Measurements from ENCODE around the gene RPL22.

The RPL22 gene

GRCh38 chr1:6150006-6150938 lies 49.1 kb downstream of the RPL22 start:
- no peak for DNase-seq

DNA sequence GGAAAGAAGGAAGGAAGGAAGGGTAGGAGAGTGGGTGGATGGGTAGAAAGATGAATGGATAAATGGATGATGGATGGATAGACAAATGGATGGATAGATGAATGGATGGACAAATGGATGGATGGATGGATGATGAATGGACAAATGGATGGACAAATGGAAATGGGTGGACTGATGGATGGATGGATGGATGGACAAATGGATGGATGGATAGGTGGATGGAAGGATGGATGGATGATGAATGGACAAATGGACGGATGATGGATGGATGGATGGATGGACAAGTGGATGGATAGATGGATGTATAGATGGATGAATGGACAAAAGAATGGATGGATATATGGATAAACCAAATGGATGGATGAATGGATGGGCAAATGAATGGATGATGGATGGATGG lies 49.8 kb downstream of the RPL22 start:
- no peak for DNase-seq

- no peak for DNase-seq
These were observed 50.7 kb downstream of the RPL22 start for GRCh38 chr1:6148497-6149241.

GRCh38 chr1:6145864-6146410 lies 53.5 kb downstream of the RPL22 start:
- DNase-seq, result no peak

GRCh38 chr1:6145396-6145750 lies 54.0 kb downstream of the RPL22 start:
- no peak for DNase-seq

DNA sequence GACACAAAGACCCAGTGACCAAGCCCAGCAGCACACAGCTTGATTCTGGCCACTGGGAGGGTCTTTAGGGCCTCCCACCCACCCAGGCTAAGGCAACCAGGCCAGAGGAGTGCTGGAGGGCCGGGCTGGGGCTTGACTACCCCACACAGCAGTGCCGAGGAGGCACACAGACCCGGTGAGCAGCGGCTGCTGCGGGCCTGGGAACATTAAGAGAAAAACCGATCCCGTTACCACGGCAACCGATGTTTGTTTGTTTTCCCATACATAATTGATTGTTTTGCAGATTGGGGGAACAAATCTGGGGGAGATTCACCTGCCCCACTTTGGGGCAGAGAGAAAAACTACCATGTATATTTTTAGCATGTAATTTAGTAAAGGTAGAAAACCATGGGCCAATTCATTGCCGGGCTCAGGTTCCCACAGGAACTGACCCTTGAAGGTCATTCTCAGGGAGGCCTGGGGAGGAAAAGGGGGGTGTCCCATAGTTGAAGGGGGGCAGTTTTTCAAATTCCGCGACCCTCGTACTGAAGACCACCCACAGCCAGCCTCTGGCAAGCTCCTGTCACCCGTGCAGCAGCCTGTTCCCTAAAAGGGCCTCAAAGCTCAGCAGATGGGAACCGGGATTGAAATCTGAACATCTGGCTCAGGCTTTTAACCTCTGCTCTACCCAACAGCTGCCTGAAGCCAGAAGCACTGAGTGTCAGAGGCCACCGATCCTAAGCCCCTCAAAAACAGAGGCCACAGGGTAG lies 54.6 kb downstream of the RPL22 start:
- no peak for DNase-seq

GRCh38 chr1:6144175-6144574 lies 55.2 kb downstream of the RPL22 start:
- no peak for DNase-seq

DNA sequence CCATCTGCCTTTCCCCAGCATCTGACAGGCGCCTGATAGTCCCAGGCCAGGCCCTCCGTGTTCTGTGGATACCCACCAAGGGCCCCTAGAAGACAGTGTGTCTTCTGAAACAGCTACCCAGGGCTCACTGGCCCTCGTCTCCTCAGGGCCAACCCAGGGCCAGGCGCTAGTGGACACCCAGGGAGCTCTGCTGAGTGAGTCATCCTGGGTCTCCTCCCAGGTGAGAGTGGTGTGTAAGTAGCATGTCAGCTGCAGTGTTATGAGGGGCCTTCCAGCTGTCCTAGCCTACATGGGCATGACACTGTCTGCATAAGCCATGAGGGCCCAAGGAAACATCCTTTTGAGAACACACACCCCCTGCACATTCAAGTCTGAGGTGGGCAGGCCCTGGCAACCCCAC lies 56.0 kb downstream of the RPL22 start:
- no peak for DNase-seq

GRCh38 chr1:6142734-6143133 lies 56.7 kb downstream of the RPL22 start:
- DNase-seq, result no peak

DNA sequence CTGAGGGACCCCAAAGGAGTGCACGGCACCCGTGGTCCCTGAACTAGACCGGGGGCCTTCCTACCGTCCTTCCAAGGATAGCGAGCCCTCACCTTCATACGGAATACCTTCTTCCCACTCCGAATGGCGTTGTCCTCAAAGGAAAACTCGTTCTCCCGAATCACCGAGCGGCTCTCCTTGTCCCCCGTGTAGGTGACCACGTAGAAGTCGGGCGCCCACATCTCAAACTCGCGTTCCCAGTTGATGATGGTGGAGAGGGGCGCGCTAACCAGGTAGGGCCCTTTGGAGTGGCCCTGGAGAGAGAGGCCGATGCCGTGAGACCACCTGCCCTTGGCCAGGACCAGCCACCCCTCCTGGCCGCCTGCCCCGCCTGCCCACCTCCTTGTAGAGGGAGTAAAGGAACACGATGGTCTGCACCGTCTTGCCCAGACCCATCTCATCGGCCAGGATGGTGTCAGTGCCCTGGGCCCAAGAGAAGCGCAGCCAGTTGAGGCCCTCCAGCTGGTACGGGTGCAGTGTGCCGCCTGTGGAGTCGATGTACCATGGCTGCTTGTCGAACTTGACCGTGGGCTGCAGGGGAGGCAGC lies 57.3 kb downstream of the RPL22 start:
- no peak for DNase-seq

DNA sequence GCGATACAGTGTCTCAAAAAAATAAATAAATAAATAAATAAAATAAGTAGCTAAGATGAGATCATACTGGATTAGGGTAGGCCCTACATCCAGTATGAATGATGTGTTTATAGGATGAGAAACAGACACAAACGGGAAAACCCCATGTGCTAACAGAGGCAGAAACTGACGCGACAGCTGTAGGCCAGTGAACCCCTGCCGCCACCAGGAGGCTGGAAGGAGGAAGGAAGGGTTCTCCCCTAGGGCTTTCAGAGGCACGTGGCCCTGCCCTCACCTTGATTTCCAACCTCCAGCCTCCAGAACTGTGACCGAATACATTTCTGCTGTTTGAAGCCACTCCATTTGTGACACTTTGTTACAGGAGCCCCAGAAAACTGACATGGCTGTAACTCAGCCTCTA lies 57.8 kb downstream of the RPL22 start:
- DNase-seq, result no peak

DNA sequence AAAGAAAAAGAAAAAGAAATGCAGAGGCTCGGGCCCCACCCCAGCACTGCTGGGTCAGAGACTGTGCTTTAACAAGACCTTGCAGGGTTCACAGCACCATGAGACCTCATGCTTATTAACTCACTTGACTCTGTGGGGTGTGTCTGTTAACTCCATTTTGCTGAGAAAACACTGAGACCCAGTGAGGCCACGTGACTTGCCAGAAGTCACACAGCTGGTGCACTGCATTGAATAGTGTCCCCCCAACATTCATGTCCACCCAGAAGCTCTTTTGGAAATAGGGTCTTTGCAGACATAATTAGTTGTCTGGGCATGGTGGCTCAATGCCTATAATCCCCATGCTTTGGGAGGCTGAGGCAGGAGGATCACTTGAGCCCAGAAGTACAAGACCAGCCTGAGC lies 59.0 kb downstream of the RPL22 start:
- DNase-seq, result no peak

- DNase-seq, result no peak
These were observed 61.6 kb downstream of the RPL22 start for GRCh38 chr1:6137758-6138157.

GRCh38 chr1:6136516-6137220 lies 62.7 kb downstream of the RPL22 start:
- no peak for DNase-seq
